Measurements from ENCODE around the gene PDZD4.
"Not testable (repeated sequence)": the region's sequence is repeated elsewhere in the genome, so short reads cannot be mapped to it uniquely, and the experiment has no call there.

The PDZD4 gene

DNA sequence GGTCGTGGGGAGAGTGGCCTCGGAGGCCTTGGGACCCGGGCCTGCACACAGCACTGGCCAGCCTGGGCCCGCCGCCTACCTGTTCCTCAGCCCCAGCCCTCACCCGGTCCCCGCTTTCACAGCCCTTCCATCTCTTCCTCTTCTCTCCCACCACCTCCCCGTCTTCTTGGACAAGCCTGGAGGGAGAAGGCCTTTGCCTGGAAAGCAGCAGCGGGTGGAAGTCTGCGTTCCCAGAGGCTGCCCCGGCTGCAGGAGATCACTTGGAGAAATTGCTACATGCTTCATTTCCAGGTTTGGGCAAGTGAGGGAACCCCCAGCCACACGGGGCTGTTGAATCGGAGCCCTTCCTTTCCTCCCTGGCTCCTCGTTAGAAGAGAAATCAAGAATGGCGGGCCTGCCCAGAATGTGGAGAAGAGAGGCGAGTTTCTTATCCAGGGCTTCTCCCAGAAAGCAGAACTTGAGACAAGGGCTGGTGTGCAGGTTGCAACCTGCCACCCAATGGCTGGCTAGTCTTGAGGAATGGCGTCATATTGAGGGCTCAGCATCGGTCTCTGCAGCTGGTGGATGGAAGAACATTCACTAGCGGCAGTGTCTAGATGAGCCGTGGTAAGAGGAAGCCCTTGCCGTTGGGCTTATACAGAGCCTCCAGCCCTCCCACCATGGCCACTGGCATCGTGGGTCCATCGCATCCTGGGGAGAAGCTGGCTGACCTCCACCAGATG is 1.2 kb upstream of the PDZD4 start:
- DNase-seq (ENCODE audit: low spot score): no peak

DNA sequence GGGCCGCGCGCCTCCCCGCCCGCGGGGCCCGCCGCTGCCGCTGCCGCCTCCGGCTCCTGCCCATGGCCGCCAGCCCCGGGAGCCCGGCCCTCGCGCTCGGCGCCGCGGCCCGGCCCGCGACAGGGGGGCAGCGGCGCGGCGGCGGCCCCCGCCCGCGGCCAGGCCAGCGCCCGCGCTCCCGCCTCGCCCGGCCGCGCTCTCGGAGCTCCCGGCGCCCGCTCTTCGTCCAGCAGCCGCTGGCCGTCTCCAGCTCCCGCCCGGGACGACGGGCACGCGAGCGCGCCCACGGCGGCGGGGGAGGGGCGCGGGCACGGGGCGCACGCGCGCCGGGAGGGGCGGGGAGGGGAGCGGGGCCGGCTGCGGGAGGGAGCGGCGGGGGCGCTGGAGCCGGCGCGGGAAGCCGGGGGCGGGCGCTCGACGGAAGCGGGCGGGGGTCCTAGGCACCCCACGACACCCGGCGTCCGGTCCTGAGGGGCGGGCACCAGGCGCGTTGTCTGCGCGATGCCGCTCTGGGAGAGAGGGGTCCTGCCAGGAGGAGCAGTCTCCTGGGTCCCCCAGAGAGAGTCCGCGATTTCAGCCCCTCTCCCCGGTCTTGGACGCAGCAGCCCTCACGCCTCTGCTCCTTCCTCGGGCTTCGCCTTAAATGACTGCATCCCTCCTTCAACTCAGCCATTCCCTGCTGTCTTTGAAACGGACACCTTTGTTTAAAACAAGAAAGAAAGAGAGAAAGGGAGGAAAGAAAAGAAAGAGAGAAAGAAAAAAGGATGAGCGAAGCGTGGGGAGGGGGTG is 490 bp upstream of the PDZD4 start:
- no peak for DNase-seq (ENCODE audit: low spot score)

DNA sequence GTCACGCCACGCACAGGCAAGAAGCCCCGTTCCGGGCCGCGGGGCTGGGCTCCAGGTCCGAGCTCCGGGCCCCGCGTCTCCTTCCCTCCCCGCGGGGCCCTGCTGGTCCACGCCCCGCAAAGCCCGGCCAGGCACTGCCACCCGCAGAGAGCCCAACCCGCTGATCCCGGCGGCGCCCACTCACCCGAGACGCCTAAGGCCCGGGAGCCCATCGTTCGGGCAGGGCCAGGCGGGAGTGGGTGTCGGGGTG is 870 bp downstream of the PDZD4 start:
- DNase-seq (ENCODE audit: low spot score): no peak

DNA sequence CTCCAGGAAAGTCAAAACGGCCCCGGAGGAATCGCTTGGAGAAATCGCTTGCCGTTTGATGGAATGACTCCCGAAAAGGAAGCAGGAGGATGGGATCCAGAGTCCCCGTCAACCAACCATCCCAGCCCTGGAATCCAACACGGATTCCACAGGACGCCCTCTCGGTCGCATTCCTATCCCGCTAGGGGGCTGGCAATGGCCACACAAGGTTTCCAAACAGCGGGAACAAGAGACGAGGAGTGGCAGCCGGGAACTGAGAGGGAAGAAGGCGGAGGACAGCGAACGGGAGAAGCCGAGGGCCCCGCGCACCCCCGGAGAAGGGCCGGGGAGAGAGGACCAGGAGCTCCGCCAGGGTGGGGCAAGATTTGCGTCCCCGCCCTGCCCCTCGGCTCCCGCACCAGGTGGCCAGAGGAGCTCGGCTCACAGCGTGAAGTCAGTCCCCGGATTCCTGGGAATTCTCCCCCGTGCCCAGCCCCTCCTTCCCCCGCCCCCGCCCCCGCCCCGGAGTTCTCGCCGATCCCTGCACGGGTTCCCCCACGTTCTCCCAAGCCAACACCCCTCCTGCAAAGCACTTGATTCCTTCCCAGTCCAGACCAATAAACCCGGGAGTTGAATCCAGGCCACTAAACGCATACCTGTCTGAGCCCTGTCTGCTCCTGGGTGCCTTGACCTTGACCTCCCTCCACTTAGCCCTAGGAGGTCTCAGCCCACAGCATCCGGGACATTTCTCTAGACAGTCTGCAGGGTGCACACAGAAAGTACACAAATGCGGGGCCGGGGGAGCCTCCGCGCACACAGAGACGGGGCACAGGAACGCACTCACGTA is 1.4 kb downstream of the PDZD4 start:
- no peak for DNase-seq (ENCODE audit: low spot score)

DNA sequence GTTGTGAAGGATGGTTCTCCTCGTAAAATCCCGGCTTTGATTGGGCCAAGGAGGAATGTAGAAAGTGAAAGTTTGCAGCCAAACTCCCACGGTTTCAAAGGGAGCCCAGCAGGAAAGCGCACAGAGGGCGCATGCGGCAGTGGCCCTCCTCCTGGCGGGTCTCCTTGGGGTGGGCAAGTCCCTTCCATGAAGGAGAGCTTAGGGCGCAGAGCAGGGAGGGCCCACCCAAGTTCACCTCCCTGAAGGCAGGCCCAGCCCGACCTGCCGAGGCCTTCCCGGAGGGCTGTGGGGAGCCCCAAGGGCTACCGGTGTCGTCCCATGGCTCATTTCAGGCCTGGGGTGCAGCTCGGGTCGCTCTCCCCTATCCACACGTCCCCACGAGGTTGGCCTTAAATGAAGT is 2.0 kb downstream of the PDZD4 start:
- DNase-seq (ENCODE audit: low spot score): no peak

DNA sequence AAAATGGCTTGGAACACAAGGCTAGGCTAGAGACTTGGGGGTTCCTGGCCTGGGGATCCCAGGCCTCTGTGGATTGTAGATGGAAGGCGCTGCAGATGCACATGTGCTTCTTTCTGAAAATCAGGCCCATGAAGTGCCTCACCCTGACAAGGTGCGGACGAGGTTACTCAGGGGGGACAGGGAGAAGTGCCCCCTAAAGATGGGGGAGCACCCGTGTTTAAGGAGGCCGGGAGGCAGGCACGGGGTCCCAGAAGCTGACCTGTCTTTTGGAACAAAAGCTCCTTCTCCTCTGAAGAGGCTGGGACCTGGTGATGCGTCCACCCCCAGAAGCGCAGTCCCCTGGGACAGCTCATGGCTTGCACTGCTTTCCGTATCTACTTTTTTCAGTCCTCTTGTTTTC is 2.4 kb downstream of the PDZD4 start:
- DNase-seq (ENCODE audit: low spot score): no peak

DNA sequence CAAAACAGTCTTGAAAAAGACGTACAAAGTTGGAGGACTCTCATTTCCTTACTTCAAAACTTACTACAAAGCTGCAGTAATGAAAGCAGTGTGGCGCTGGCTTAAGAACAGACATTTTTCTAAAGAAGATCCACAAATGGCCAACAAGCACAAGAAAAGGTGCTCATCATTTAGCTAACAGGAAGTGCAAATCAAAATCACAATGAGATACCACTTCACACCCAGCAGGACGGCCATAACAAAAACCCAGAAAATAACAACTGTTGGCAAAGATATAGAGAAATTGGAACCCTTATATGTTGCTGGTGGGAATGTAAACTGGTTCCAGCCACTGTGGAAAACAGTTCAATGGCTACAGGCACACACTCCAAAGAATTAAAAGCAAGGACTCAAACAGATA is 3.3 kb downstream of the PDZD4 start:
- no peak for DNase-seq (ENCODE audit: low spot score)

DNA sequence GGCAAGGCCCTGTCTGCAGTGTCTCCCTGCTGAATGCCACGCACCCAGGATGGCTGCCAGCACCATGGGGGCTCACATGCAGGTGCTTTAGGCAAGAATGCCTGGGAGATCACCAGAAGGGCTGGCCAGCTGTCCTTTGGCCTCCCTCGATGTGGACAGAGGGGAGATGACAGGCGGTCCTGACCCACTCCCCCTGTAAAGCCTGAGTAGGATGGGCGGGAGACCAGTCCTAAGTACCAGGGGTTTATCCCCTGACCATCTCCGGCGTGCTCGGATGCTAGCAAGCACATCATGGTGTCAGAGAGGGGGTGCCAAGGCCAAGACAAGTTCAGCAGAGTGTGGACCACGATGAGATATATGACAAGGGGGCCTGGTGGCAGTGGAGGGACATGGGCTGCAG is 5.3 kb downstream of the PDZD4 start:
- no peak for DNase-seq (ENCODE audit: low spot score)

DNA sequence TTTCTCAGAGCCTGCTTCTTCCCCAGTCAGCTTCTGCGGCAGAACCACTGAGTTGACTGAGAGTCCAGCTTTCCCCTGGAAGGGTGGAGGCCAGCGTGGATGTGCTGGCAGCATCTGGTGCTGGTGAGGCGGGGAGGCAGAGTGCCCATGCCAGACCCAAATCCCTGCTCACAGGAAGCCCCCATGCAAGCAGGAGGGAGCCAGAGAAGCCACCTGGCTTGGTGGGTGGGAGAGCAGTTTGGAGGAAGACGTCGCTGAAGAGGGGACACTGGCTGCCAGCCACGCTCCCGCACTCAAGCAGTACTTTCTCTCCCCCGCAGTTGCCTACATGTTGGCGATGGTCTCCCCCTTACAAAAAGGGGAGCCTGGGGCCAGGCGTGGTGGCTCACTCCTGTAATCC is 6.0 kb downstream of the PDZD4 start:
- DNase-seq (ENCODE audit: low spot score): no peak

DNA sequence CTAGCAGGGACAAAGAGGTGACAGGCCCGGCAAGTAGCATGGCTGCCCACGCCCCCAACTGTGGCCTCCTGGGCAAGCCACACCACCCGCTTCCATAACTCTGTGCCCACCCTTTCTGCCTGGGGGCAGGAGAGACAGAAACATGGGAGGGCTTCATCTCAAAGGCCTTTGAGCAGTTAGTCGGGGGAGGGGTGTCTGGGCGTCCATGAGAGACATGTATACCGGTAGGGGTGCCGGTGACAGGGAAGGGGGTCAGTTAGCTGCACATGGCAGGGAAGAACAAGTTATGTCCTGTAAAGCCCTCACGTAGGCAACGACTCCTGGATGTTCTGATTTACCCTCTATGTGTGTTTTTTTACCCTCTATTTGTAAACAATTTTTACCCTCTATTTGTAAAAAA is 9.3 kb downstream of the PDZD4 start:
- DNase-seq (ENCODE audit: low spot score): no peak

DNA sequence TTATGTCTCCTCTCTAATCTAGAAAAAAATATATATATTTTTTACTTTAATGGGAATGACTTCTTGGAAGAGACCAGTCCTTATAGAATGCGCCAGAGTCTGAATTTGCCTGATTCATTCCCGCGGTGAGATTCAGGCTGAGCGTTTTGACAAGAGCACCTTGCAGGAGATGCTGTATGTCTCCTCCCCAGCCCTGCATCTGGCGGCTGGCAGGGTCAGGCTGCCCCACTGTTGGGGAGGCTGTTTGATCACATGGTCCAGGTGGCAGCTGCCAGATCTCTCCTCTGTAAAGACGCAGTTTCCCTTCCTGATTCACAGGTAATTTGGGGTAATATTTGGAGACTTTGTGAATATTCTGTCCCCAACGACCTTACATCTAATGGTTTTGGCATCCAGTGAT is 9.7 kb downstream of the PDZD4 start:
- DNase-seq (ENCODE audit: low spot score): no peak

DNA sequence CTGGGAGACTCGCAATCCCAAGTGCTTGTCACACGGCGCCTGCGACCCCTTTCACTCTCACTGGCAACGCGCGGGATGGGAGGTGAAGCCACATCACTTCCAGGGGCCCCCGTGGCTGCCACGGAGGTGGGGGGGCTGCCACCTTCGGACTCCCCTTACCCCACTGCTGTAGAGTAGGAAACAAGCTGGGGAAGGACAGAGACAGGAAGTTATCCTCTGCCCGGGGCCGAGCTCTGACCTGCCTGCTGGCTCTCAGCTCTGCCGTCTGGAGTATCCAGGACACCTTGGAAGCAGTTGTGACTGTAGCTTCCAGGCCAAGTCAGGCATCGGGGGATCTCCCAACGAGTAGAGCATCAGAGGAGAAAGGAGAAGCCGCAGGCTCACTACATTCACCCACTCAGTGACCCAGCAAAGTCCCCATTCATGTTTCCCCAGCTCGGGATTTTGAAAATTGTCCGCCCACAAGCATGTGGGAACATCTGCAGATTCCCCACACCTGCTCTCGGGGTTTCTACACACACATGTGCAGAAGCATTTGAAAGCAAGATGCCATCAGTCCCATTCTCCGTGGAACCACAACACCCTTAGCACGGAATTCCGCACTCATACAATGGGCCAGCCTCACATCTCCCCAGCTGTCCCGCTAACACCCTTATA is 10.8 kb downstream of the PDZD4 start:
- DNase-seq (ENCODE audit: low spot score): no peak

DNA sequence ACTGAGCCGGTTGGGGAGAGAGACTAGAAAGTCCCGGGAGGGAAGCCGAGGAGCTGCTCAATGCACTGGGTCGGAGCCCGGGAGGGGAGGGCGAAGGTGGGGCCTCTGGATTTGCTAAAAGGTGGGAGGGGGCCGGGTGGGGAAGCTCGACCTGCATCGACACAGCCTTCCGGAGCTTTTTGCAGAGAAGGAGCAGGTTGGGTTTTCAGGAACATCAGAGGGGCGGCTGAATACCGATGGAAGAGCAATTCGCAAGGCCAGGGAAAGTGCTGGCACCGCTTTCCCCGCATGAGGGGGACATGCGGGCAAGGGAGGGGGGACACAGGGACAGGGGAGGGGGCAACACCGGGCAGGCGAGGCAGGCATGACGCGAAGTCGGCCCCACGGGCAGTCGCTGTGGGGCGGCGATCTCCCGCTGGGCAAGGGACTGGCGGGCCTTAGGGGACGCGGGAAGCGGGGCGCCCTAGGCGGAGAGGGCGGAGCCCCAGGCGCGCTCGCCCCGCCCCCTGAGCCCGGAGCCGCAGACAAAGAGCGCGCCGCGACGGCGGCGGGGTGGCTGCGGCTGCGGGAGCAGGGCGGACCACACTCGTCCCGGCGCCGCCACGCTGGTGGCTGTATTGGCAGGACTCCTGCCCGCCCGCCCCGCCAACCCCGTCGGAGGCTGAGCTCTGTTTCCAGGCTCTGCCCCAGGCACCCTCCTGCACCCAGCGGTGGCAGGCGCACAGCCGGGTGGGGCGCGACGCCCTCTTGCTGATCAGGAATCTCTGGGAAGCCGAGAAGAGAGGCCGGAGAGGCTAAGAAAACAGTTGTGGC is 11.6 kb downstream of the PDZD4 start:
- DNase-seq (ENCODE audit: low spot score): peak; percentile 23

DNA sequence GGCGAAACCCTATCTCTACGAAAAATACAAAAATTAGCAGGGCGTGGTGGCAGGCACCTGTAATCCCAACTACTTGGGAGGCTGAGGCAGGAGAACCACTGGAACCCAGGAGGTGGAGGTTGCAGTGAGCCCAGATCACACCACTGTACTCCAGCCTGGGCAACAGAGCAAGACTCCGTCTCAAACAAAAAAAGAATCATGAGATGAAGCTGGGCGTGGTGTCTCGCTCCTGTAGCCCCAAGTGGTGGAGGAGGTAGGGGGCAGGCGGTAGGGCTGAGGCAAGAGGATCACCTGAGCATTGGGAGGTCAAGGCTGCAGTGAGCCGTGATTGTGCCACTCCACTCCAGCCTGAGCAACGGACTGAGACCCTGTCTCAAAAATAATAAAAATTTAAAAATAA is 12.3 kb downstream of the PDZD4 start:
- not testable (repeated sequence) for DNase-seq (ENCODE audit: low spot score)

DNA sequence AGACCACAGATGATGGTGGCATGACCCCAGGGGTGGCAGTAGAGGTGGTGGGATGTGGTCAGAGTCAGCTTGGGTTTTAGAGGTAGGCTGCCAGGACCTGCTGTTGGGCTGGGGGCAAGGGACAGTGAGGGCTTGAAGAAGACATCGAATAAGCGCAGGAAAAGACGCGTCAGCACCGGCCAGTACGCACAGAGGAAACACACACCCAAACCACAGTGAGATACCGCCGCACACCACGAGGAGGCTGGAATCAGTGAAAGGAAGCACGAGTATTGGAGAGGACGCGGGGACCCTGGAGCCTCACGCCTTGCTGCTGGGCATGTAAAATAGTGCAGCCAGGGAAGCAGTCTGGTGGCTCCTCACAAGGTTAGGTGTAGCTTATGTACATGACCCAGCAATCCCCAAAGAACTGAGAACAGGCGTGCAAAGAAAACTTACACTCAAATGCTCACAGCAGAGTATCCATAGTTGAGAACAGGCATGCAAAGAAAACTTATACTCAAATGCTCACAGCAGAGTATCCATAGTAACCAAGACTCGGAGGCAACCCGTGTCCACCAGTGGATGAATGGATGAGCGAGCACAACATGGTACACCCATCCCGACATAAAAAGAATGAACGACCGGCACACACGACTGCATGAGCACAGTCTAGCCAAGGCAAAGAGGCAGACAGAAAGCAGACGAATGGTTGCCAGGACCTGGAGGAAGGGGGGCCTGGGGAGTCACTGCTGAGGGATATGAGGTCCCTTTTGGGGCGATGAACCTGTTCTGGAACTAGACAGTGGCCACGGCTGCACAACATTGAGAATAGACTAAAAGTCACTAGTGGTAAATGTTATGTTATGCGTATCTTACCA is 13.3 kb downstream of the PDZD4 start:
- peak; percentile 25 for DNase-seq (ENCODE audit: low spot score)

DNA sequence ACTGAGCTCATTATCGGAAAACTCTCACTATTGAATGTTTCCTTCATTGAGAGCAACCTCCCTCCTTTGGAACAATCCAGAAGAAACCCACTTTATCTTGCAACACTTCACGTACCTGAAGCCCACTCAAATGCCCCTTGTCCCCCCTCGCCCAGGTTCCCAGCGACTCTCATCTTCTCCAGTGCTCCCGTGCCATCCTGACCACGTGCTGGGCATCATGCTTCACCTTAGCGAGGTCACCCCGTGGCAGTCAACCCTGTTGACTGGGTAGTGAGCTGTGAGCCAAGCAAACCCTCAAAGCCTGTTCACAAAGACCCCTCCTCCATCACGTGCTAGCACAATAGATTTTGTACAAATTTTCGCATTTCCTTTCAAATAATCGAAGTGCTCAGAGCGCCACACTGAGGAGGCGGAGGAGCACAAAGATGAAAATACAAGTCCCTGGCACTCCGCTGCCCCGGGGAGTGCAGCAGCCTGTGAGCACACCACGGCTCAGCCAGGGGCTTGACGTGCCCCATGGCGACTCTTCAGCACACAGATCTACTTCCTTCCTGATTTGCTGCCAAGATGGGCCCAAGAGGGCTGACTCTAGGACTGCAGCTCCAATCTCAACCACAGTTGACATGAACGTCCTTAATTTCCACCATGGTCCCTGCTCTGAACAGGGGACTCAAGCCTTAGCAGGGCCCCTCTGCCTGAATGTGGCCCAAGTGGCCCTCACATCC is 15.6 kb downstream of the PDZD4 start:
- DNase-seq (ENCODE audit: low spot score): no peak

DNA sequence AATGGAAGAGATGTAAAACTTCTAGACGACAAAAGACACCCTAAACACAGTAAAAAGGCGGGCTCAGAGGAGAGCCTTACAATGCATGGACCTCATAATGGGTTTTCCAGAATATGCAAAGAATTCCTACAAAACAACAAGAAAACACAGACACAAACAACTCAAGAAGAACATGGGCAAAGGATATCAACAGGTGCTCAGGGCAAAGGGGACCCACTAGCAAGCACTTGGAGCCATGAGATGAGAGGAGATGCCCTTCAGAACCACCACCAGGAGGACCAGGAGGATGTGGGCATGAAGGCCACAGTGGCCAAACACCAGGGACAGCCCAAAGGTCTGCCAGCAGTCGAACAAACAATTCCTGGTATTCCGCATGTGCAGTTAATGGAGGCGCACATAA is 17.2 kb downstream of the PDZD4 start:
- DNase-seq (ENCODE audit: low spot score): no peak

DNA sequence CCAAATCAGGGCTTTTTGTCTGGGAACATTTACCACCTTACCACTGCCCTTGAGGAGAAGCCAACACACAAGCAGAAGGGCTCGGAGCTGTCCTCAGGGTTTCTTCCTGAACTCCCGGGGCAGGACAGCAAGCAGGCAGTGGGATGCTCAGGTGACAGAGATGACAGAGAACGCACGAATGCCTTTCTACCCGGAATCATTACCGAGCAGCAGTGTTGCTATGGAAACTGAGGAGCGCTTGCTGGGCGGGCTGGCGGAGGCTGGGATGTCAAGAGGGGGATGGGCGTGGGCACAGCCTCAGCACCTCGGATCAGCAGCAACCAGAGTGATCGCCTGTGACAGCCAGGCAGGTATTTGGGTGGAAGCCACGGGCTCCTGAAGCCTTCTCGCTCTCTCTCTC is 18.1 kb downstream of the PDZD4 start:
- DNase-seq (ENCODE audit: low spot score): no peak

DNA sequence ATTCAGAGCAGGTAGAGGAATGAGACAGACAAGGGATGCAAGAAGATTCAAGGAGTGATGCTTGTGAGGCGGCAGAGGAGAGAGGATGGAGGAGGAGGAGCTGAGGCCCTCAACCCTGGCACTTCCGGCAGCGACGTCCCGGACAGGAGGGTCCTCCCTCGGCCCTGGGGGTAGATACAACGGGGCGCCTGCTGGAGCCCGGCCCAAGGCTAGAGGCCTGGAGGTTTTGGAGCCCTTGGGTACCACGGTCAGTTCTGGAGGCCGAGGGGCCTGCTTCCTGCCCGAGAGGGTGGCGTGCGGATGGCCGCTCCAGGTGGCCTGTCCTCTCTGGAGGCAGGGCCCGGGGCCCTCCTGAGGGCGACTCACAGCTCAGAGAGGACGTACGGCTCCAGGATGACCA is 22.4 kb downstream of the PDZD4 start:
- DNase-seq (ENCODE audit: low spot score): no peak

DNA sequence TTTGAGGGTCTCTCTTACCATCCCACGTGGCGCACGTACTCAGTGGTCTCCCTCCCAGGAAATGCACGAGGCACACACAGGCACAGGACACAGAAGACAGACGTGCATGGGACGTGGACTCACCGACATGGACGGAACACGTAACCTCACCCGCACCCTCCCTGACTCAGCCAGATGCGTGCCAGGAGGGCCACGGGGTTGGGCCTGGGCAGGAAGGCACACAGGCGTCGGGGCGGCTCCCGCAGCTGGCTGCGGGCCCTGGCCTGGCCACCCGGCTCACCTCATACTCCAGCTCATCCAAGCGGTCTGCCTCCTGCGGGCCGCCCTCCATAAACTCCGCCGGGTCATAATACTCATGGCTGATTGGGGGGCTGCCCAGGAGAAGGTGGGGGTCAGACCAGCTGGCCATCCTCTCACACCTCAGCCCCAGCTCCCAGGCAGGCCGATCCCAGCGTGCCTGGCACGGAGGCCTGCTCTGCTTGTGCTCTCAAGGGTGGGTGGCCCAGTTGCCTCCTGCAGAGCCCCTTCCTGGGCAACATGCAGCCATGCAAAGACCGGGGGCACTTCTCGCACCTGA is 23.3 kb downstream of the PDZD4 start:
- no peak for DNase-seq (ENCODE audit: low spot score)

Measured in CD4-positive, alpha-beta T cell treated with Interleukin-6 at 100 ng/mL for 8 hours (primary cell).